ENCODE data around the gene TCHP.

- TF ChIP-seq POLR2A (IDR thresholded peaks at IDR 0.05) (no peak), CTCF (IDR thresholded peaks at IDR 0.05) (no peak), EP300 (IDR thresholded peaks at IDR 0.05) (no peak), POLR2AphosphoS5 (IDR thresholded peaks at IDR 0.05) (no peak)
Observed at GRCh38 chr12:109920261-109920780, 20.2 kb downstream of the TCHP start.
